ENCODE data around the gene ECE1. TPM values are rescaled to one million over a fixed set of nuclear protein-coding genes. Genes with fewer than 3 reads are reported as not detected.

Gene ECE1
- total and polyA plus RNA-seq, 2 of the 13 experiments (the other 11 are each of a cell fraction or from before 2014, with no cell fraction given) = 13.5 to 21.2 TPM

DNA sequence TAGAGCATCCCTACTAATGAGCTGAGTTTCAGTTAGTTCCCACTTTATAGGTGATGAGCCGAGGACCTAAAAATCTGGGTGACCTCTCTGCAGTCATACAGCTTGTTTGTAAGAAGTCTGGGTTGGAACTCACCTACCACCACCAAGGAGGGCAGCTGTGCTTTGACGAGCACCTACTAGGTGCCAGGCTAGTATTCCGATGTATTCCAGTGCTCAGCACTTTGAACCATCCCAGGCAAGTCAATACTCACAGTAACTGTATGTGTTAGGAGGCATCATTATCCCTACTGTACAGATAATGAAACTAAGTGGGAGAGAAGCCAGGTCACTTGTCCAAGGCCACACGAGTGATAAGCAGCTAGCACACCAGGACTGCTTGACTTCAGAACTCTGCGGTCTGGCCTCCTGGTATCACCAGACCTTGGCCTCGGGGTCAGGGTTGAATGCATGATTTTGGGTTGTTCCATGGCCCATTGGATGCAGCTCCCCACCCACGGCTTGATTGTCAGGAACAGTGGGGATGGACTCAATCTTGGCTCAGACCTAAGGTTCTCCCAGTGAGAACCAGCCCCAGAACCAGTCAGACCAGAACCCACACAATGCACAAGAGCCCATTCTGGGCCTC, 20.7 kb downstream of the ECE1 start (continued):
- TF ChIP-seq ZSCAN30 (CRISPR knock-in tag; IDR thresholded peaks at IDR 0.05) (no peak), TGIF2 (CRISPR knock-in tag; IDR thresholded peaks at IDR 0.05) (no peak), ZC3H13 (CRISPR knock-in tag; IDR thresholded peaks at IDR 0.05) (no peak), ZNF17 (CRISPR knock-in tag; IDR thresholded peaks at IDR 0.05) (no peak), MAZ (IDR thresholded peaks at IDR 0.05; ENCODE audit: borderline replicate concordance, low read depth, low read length) (no peak), MAZ (CRISPR knock-in tag; IDR thresholded peaks at IDR 0.05; ENCODE audit: low read depth) (peak; percentile 69; the same call in 1 of the 2 replicates), CAMTA2 (CRISPR knock-in tag; IDR thresholded peaks at IDR 0.05; ENCODE audit: borderline replicate concordance) (no peak), IKZF4 (CRISPR knock-in tag; IDR thresholded peaks at IDR 0.05; ENCODE audit: borderline replicate concordance, low read depth, not compliant biosample characterization) (no peak), KDM1A (CRISPR knock-in tag; IDR thresholded peaks at IDR 0.05) (peak; percentile 61), BHLHE40 (IDR thresholded peaks at IDR 0.05; ENCODE audit: low read length) (no peak)
- TF ChIP-seq, protein P1, sequence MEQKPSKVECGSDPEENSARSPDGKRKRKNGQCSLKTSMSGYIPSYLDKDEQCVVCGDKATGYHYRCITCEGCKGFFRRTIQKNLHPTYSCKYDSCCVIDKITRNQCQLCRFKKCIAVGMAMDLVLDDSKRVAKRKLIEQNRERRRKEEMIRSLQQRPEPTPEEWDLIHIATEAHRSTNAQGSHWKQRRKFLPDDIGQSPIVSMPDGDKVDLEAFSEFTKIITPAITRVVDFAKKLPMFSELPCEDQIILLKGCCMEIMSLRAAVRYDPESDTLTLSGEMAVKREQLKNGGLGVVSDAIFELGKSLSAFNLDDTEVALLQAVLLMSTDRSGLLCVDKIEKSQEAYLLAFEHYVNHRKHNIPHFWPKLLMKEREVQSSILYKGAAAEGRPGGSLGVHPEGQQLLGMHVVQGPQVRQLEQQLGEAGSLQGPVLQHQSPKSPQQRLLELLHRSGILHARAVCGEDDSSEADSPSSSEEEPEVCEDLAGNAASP (CRISPR knock-in tag; IDR thresholded peaks at IDR 0.05; ENCODE audit: borderline replicate concordance) = peak; percentile 78
- TF ChIP-seq, protein P2, sequence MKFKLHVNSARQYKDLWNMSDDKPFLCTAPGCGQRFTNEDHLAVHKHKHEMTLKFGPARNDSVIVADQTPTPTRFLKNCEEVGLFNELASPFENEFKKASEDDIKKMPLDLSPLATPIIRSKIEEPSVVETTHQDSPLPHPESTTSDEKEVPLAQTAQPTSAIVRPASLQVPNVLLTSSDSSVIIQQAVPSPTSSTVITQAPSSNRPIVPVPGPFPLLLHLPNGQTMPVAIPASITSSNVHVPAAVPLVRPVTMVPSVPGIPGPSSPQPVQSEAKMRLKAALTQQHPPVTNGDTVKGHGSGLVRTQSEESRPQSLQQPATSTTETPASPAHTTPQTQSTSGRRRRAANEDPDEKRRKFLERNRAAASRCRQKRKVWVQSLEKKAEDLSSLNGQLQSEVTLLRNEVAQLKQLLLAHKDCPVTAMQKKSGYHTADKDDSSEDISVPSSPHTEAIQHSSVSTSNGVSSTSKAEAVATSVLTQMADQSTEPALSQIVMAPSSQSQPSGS (CRISPR knock-in tag; IDR thresholded peaks at IDR 0.05) = peak; percentile 66; the same call in 1 of the 2 replicates
- TF ChIP-seq, protein P3, sequence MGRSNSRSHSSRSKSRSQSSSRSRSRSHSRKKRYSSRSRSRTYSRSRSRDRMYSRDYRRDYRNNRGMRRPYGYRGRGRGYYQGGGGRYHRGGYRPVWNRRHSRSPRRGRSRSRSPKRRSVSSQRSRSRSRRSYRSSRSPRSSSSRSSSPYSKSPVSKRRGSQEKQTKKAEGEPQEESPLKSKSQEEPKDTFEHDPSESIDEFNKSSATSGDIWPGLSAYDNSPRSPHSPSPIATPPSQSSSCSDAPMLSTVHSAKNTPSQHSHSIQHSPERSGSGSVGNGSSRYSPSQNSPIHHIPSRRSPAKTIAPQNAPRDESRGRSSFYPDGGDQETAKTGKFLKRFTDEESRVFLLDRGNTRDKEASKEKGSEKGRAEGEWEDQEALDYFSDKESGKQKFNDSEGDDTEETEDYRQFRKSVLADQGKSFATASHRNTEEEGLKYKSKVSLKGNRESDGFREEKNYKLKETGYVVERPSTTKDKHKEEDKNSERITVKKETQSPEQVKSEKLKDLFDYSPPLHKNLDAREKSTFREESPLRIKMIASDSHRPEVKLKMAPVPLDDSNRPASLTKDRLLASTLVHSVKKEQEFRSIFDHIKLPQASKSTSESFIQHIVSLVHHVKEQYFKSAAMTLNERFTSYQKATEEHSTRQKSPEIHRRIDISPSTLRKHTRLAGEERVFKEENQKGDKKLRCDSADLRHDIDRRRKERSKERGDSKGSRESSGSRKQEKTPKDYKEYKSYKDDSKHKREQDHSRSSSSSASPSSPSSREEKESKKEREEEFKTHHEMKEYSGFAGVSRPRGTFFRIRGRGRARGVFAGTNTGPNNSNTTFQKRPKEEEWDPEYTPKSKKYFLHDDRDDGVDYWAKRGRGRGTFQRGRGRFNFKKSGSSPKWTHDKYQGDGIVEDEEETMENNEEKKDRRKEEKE (IDR thresholded peaks at IDR 0.05) = no peak
- TF ChIP-seq, protein P4, sequence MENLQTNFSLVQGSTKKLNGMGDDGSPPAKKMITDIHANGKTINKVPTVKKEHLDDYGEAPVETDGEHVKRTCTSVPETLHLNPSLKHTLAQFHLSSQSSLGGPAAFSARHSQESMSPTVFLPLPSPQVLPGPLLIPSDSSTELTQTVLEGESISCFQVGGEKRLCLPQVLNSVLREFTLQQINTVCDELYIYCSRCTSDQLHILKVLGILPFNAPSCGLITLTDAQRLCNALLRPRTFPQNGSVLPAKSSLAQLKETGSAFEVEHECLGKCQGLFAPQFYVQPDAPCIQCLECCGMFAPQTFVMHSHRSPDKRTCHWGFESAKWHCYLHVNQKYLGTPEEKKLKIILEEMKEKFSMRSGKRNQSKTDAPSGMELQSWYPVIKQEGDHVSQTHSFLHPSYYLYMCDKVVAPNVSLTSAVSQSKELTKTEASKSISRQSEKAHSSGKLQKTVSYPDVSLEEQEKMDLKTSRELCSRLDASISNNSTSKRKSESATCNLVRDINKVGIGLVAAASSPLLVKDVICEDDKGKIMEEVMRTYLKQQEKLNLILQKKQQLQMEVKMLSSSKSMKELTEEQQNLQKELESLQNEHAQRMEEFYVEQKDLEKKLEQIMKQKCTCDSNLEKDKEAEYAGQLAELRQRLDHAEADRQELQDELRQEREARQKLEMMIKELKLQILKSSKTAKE (CRISPR knock-in tag; IDR thresholded peaks at IDR 0.05; ENCODE audit: borderline replicate concordance) = peak; percentile 73; the same call in 1 of the 2 replicates
- TF ChIP-seq, protein P5, sequence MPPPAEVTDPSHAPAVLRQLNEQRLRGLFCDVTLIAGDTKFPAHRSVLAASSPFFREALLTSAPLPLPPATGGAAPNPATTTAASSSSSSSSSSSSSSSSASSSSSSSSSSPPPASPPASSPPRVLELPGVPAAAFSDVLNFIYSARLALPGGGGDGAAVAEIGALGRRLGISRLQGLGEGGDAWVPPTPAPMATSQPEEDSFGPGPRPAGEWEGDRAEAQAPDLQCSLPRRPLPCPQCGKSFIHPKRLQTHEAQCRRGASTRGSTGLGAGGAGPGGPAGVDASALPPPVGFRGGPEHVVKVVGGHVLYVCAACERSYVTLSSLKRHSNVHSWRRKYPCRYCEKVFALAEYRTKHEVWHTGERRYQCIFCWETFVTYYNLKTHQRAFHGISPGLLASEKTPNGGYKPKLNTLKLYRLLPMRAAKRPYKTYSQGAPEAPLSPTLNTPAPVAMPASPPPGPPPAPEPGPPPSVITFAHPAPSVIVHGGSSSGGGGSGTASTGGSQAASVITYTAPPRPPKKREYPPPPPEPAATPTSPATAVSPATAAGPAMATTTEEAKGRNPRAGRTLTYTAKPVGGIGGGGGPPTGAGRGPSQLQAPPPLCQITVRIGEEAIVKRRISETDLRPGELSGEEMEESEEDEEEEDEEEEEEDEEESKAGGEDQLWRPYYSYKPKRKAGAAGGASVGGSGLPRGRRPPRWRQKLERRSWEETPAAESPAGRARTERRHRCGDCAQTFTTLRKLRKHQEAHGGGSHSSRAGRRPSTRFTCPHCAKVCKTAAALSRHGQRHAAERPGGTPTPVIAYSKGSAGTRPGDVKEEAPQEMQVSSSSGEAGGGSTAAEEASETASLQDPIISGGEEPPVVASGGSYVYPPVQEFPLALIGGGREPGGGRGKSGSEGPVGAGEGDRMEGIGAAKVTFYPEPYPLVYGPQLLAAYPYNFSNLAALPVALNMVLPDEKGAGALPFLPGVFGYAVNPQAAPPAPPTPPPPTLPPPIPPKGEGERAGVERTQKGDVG (CRISPR knock-in tag; IDR thresholded peaks at IDR 0.05; ENCODE audit: borderline replicate concordance) = peak; percentile 87; the same call in 1 of the 2 replicates
- TF ChIP-seq, protein P6, sequence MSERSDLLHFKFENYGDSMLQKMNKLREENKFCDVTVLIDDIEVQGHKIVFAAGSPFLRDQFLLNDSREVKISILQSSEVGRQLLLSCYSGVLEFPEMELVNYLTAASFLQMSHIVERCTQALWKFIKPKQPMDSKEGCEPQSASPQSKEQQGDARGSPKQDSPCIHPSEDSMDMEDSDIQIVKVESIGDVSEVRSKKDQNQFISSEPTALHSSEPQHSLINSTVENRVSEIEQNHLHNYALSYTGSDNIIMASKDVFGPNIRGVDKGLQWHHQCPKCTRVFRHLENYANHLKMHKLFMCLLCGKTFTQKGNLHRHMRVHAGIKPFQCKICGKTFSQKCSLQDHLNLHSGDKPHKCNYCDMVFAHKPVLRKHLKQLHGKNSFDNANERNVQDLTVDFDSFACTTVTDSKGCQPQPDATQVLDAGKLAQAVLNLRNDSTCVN (CRISPR knock-in tag; IDR thresholded peaks at IDR 0.05; ENCODE audit: borderline replicate concordance) = no peak; the same call in 1 of the 2 replicates

Data from HepG2 (cell line).